Tongue (tissue), 2 donors: ENCODE data around the gene NLGN1. TPM values are rescaled to one million over a fixed set of nuclear protein-coding genes. Genes with fewer than 3 reads are reported as not detected.
"Not testable (repeated sequence)": the region's sequence is repeated elsewhere in the genome, so short reads cannot be mapped to it uniquely, and the experiment has no call there.

Experiments used
- DNase-seq: peaks from one replicate; pipeline ENCODE4 v3.0.0-alpha.2; 2015
- total RNA-seq: library from RNA; depleted of rRNA; stranded (reverse); fragments of >200 nt; gene quantifications from one replicate; pipeline ENCODE4 v1.2.3, GENCODE V29; 2014

NLGN1 gene
- total RNA-seq, 1 donor from 2014 or later, result 12.6 TPM

GRCh38 chr3:173430576-173430975 is 33.0 kb downstream of the NLGN1 start:
- DNase-seq, result no peak

- no peak for DNase-seq
These were observed 41.5 kb downstream of the NLGN1 start for GRCh38 chr3:173439004-173439403.

GRCh38 chr3:173440514-173440913 is 43.0 kb downstream of the NLGN1 start:
- no peak for DNase-seq

- DNase-seq, result not testable (repeated sequence)
These were observed 54.0 kb downstream of the NLGN1 start for GRCh38 chr3:173451561-173451960.

- no peak for DNase-seq
These were observed 65.7 kb downstream of the NLGN1 start for GRCh38 chr3:173463250-173463649.

- no peak for DNase-seq
These were observed 67.6 kb downstream of the NLGN1 start for GRCh38 chr3:173465112-173465511.

GRCh38 chr3:173465898-173466678 is 68.5 kb downstream of the NLGN1 start:
- DNase-seq, result no peak

- no peak for DNase-seq
These were observed 70.0 kb downstream of the NLGN1 start for GRCh38 chr3:173467501-173467900.

GRCh38 chr3:173473237-173473636 is 75.7 kb downstream of the NLGN1 start:
- no peak for DNase-seq

- no peak for DNase-seq
These were observed 81.8 kb downstream of the NLGN1 start for GRCh38 chr3:173479301-173479700.

GRCh38 chr3:173501931-173502489 is 104.5 kb downstream of the NLGN1 start:
- peak; percentile 1 for DNase-seq

GRCh38 chr3:173502983-173503568 is 105.5 kb downstream of the NLGN1 start:
- peak; percentile 60 for DNase-seq

GRCh38 chr3:173510565-173510964 is 113.0 kb downstream of the NLGN1 start:
- DNase-seq, result no peak

GRCh38 chr3:173513123-173513522 is 115.6 kb downstream of the NLGN1 start:
- no peak for DNase-seq

GRCh38 chr3:173529062-173529711 is 131.6 kb downstream of the NLGN1 start:
- DNase-seq, result no peak

- no peak for DNase-seq
These were observed 134.1 kb downstream of the NLGN1 start for GRCh38 chr3:173531602-173532001.

GRCh38 chr3:173538410-173538809 is 140.9 kb downstream of the NLGN1 start:
- no peak for DNase-seq

- DNase-seq, result not testable (repeated sequence)
These were observed 148.0 kb downstream of the NLGN1 start for GRCh38 chr3:173545590-173545989.

- DNase-seq, result no peak
These were observed 149.5 kb downstream of the NLGN1 start for GRCh38 chr3:173547070-173547469.

- no peak for DNase-seq
These were observed 150.7 kb downstream of the NLGN1 start for GRCh38 chr3:173548261-173548660.

- DNase-seq, result no peak
These were observed 155.0 kb downstream of the NLGN1 start for GRCh38 chr3:173552526-173552925.

GRCh38 chr3:173553635-173554280 is 156.2 kb downstream of the NLGN1 start:
- peak; percentile 43 for DNase-seq

GRCh38 chr3:173556546-173556945 is 159.0 kb downstream of the NLGN1 start:
- DNase-seq, result no peak
